Measurements from ENCODE around the gene GBP3. TPM values are rescaled to one million over a fixed set of nuclear protein-coding genes. Genes with fewer than 3 reads are reported as not detected.

GBP3 gene
- total and polyA plus RNA-seq, 2 donors (not counting 1 experiment from before 2014, with no cell fraction given), result 44.9 to 51.5 TPM

GRCh38 chr1:89064632-89065031 is 42.0 kb upstream of the GBP3 start:
- H3K27me3 ChIP-seq (ENCODE audit: control insufficient read depth, insufficient read depth, low read length), result no peaks in the 10 kb centered on the region
- H2AFZ ChIP-seq (ENCODE audit: low read length), result peak overlapping the region; percentile 25
- peak overlapping the region; percentile 28 for H3K27ac ChIP-seq (ENCODE audit: insufficient read depth, low read length)
- peak overlapping the region; percentile 40 to 97 (median 63) for H3K4me3 ChIP-seq (replicated peaks in 1 of 4; ENCODE audit: control extremely low read depth in 1 of 4, insufficient read depth in 1 of 4, low read depth in 3 of 4, low read length in 4 of 4)
- no peaks in the 10 kb centered on the region for H3K36me3 ChIP-seq (ENCODE audit: control insufficient read depth, insufficient read depth, low read length)
- H3K4me2 ChIP-seq (ENCODE audit: extremely low read depth, insufficient read depth, low read length), result peak overlapping the region; percentile 90
- TF ChIP-seq, protein P1, sequence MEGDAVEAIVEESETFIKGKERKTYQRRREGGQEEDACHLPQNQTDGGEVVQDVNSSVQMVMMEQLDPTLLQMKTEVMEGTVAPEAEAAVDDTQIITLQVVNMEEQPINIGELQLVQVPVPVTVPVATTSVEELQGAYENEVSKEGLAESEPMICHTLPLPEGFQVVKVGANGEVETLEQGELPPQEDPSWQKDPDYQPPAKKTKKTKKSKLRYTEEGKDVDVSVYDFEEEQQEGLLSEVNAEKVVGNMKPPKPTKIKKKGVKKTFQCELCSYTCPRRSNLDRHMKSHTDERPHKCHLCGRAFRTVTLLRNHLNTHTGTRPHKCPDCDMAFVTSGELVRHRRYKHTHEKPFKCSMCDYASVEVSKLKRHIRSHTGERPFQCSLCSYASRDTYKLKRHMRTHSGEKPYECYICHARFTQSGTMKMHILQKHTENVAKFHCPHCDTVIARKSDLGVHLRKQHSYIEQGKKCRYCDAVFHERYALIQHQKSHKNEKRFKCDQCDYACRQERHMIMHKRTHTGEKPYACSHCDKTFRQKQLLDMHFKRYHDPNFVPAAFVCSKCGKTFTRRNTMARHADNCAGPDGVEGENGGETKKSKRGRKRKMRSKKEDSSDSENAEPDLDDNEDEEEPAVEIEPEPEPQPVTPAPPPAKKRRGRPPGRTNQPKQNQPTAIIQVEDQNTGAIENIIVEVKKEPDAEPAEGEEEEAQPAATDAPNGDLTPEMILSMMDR (conservative IDR thresholded peaks at IDR 0.05 in 1 of 2, IDR thresholded peaks at IDR 0.05 in 1 of 2; ENCODE audit: low read depth in 1 of 2, low read length in 2 of 2), result no peak
- TF ChIP-seq EZH2 (IDR thresholded peaks at IDR 0.05; ENCODE audit: low read length, missing control alignments), result no peak
- no peaks in the 10 kb centered on the region for H3K9me3 ChIP-seq (ENCODE audit: control insufficient read depth, insufficient read depth, low read depth, low read length)
- H3K4me1 ChIP-seq (ENCODE audit: control insufficient read depth, extremely low read depth, insufficient read depth, low read length), result peaks cover 3% of the 10 kb centered on the region
- H4K20me1 ChIP-seq (ENCODE audit: control insufficient read depth, extremely low read depth, insufficient read depth, low read length), result no peaks in the 10 kb centered on the region
- H3K79me2 ChIP-seq (ENCODE audit: control insufficient read depth, insufficient read depth, low read length), result peaks cover 8% of the 10 kb centered on the region
- DNase-seq (ENCODE audit: low read depth in 2 of 2), result peak in 1 of 2 donors; percentile 36
- peak overlapping the region; percentile 51 for H3K9ac ChIP-seq (ENCODE audit: insufficient read depth, low read length)

- DNase-seq (ENCODE audit: low read depth in 2 of 2), result no peak
- TF ChIP-seq, protein P1 (conservative IDR thresholded peaks at IDR 0.05 in 1 of 2, IDR thresholded peaks at IDR 0.05 in 1 of 2; ENCODE audit: low read depth in 1 of 2, low read length in 2 of 2), result no peak
- TF ChIP-seq EZH2 (IDR thresholded peaks at IDR 0.05; ENCODE audit: low read length, missing control alignments), result no peak
- peak overlapping the region in 2 of 4 experiments; percentile 70 to 97 for H3K4me3 ChIP-seq (replicated peaks in 1 of 4; ENCODE audit: control extremely low read depth in 1 of 4, insufficient read depth in 1 of 4, low read depth in 3 of 4, low read length in 4 of 4)
- H3K4me2 ChIP-seq (ENCODE audit: extremely low read depth, insufficient read depth, low read length), result no peak overlapping the region
- no peaks in the 10 kb centered on the region for H3K27me3 ChIP-seq (ENCODE audit: control insufficient read depth, insufficient read depth, low read length)
- H3K27ac ChIP-seq (ENCODE audit: insufficient read depth, low read length), result no peak overlapping the region
- H2AFZ ChIP-seq (ENCODE audit: low read length), result no peak overlapping the region
- H3K4me1 ChIP-seq (ENCODE audit: control insufficient read depth, extremely low read depth, insufficient read depth, low read length), result peaks cover 3% of the 10 kb centered on the region
- H3K9ac ChIP-seq (ENCODE audit: insufficient read depth, low read length), result no peak overlapping the region
- H3K9me3 ChIP-seq (ENCODE audit: control insufficient read depth, insufficient read depth, low read depth, low read length), result no peaks in the 10 kb centered on the region
- H3K79me2 ChIP-seq (ENCODE audit: control insufficient read depth, insufficient read depth, low read length), result peaks cover 8% of the 10 kb centered on the region
- peaks cover 3% of the 10 kb centered on the region for H3K36me3 ChIP-seq (ENCODE audit: control insufficient read depth, insufficient read depth, low read length)
- H4K20me1 ChIP-seq (ENCODE audit: control insufficient read depth, extremely low read depth, insufficient read depth, low read length), result no peaks in the 10 kb centered on the region
These were observed 40.4 kb upstream of the GBP3 start for GRCh38 chr1:89063094-89063493.

DNA sequence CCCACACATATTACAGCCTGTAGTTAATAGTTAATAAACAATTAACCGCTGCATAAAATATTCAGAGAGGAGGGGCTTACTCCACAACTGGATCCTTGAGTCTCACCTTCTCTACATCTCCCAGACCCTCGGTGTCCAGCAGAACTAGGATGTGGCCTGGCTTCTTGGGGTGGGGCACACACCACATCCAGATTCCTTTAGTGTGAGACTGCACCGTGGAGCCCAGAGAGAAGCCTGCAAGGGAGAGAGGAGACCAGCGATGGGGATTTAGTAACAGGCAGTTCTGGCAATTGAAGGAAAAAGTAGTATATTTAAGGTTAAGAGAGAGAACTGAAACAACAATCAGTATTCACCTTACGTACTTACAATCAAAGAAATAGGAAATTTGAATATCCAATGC is 37.4 kb upstream of the GBP3 start:
- Histone ChIP-seq H3K4me1 (ENCODE audit: control insufficient read depth, extremely low read depth, insufficient read depth, low read length) (no peaks in the 10 kb centered on the region), H3K4me2 (ENCODE audit: extremely low read depth, insufficient read depth, low read length) (no peak overlapping the region), H2AFZ (ENCODE audit: low read length) (no peak overlapping the region), H4K20me1 (ENCODE audit: control insufficient read depth, extremely low read depth, insufficient read depth, low read length) (no peaks in the 10 kb centered on the region), H3K9me3 (ENCODE audit: control insufficient read depth, insufficient read depth, low read depth, low read length) (no peaks in the 10 kb centered on the region), H3K4me3 (replicated peaks in 1 of 4; ENCODE audit: control extremely low read depth in 1 of 4, insufficient read depth in 1 of 4, low read depth in 3 of 4, low read length in 4 of 4) (no peak overlapping the region), H3K27me3 (ENCODE audit: control insufficient read depth, insufficient read depth, low read length) (no peaks in the 10 kb centered on the region), H3K9ac (ENCODE audit: insufficient read depth, low read length) (no peak overlapping the region), H3K36me3 (ENCODE audit: control insufficient read depth, insufficient read depth, low read length) (peaks cover 6% of the 10 kb centered on the region), H3K27ac (ENCODE audit: insufficient read depth, low read length) (no peak overlapping the region), H3K79me2 (ENCODE audit: control insufficient read depth, insufficient read depth, low read length) (peaks cover 8% of the 10 kb centered on the region)
- TF ChIP-seq, protein P1 (conservative IDR thresholded peaks at IDR 0.05 in 1 of 2, IDR thresholded peaks at IDR 0.05 in 1 of 2; ENCODE audit: low read depth in 1 of 2, low read length in 2 of 2), result no peak
- TF ChIP-seq EZH2 (IDR thresholded peaks at IDR 0.05; ENCODE audit: low read length, missing control alignments), result no peak
- peak in 1 of 2 donors; percentile 50 for DNase-seq (ENCODE audit: low read depth in 2 of 2)

All from fibroblast of lung (primary cell).